ENCODE data around the gene ZBTB7B.

ZBTB7B gene

DNA sequence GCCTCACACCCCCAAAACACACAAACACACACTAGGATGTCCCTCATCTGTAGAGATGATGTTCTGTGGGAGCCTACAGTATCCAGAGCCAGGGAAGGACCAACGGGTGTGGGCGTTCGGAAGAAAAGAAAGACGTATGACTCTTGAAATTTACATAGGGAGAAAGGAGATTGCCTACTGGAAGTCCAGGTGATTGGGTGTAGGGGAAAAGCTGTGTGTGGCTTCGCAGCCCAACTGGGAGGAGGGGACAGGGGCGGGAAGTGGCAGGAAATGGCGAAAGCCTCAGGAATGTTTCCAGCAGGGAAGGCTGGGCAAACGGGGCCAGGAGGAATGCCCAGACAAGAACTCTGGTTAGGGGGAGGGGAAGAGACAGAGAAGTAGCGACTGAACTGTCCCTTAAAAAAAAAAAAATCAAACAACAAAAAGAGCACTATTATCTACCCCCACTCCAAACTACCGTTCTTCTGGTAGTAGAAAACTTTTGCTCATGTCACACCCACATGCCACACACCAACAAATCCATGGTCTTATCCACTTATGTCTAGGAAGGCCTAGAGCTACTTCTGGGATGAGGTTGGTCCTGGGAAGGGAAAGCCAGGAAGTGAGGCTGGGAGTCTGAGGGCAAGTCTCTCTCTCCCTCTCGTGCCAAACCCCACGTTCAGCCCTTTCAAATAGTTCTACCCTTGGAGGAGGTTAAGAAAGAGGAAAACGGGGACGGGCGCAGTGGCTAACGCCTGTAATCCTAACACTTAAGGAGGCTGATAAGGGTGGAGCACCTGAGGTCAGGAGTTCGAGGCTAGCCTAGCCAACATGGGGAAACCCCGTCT is 29.9 kb upstream of the ZBTB7B start:
- peak overlapping the region; percentile 88 for H3K27ac ChIP-seq (ENCODE audit: low read depth, low read length, poor library complexity, severe bottlenecking)
- H3K4me3 ChIP-seq (ENCODE audit: low read depth, low read length, poor library complexity, severe bottlenecking), result peak overlapping the region; percentile 79
- no peaks in the 10 kb centered on the region for H3F3A ChIP-seq (ENCODE audit: insufficient read depth, low read length)
- peak overlapping the region; percentile 74 for H3K4me2 ChIP-seq (ENCODE audit: low read length)
- H3K79me2 ChIP-seq (ENCODE audit: insufficient read depth, low read length), result peaks cover 28% of the 10 kb centered on the region
- peaks cover 54% of the 10 kb centered on the region for H3K4me1 ChIP-seq (ENCODE audit: insufficient read depth, low read length, severe bottlenecking)
- H3K27me3 ChIP-seq (ENCODE audit: insufficient read depth, low read length), result no peaks in the 10 kb centered on the region
- no peaks in the 10 kb centered on the region for H3K9me3 ChIP-seq (ENCODE audit: low read length)
- no peaks in the 10 kb centered on the region for H3K9me2 ChIP-seq (ENCODE audit: low read depth, low read length)
- H4K20me1 ChIP-seq (ENCODE audit: insufficient read depth, low read length), result no peaks in the 10 kb centered on the region
- H3K9ac ChIP-seq (ENCODE audit: low read length), result peak overlapping the region; percentile 17; the same call in 1 of the 2 replicates
- TF ChIP-seq, protein P1, sequence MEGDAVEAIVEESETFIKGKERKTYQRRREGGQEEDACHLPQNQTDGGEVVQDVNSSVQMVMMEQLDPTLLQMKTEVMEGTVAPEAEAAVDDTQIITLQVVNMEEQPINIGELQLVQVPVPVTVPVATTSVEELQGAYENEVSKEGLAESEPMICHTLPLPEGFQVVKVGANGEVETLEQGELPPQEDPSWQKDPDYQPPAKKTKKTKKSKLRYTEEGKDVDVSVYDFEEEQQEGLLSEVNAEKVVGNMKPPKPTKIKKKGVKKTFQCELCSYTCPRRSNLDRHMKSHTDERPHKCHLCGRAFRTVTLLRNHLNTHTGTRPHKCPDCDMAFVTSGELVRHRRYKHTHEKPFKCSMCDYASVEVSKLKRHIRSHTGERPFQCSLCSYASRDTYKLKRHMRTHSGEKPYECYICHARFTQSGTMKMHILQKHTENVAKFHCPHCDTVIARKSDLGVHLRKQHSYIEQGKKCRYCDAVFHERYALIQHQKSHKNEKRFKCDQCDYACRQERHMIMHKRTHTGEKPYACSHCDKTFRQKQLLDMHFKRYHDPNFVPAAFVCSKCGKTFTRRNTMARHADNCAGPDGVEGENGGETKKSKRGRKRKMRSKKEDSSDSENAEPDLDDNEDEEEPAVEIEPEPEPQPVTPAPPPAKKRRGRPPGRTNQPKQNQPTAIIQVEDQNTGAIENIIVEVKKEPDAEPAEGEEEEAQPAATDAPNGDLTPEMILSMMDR (IDR thresholded peaks at IDR 0.05; ENCODE audit: low read length), result no peak
- no peak for TF ChIP-seq EZH2 (IDR thresholded peaks at IDR 0.05; ENCODE audit: borderline replicate concordance, low read length)
- H3K36me3 ChIP-seq (ENCODE audit: insufficient read depth, low read length), result peaks cover 18% of the 10 kb centered on the region
- H2AFZ ChIP-seq (ENCODE audit: low read length), result no peak overlapping the region

DNA sequence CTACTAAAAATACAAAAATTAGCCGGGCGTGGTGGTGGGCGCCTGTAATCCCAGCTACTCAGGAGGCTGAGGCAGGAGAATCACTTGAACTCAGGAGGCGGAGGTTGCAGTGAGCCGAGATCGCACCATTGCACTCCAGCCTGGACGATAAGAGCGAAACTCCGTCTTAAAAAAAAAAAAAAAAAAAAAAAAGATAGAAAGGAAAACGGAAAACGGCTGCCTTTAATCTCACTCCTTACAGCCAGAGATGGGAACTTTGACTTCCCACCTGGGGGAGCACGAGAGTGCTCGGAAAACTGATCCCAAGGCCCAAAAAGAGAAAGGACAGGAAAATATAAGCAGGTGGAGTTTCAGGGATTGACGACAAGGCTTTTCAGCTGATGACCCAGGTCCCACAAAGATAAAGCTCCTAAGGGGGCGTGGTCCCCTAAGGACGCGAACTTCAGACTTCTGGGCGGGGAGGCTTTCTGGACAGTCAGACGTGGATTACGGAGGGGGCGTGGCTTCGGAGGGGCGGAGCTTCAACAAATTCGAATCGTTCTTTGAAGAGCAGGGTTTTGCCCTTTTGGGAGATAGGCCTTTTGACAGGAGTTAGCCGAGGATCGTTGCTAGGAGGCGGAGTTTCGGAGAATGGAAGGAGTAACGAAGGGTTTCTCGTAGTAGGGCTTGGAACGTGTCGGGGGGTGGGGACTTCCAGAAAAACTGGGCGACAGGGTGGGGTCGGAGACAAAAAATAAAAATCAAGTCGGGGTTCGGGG is 29.1 kb upstream of the ZBTB7B start:
- peaks cover 57% of the 10 kb centered on the region for H3K4me1 ChIP-seq (ENCODE audit: insufficient read depth, low read length, severe bottlenecking)
- H3K9me3 ChIP-seq (ENCODE audit: low read length), result no peaks in the 10 kb centered on the region
- peak overlapping the region; percentile 79 for H3K4me3 ChIP-seq (ENCODE audit: low read depth, low read length, poor library complexity, severe bottlenecking)
- H3K9ac ChIP-seq (ENCODE audit: low read length), result peak overlapping the region; percentile 82
- H4K20me1 ChIP-seq (ENCODE audit: insufficient read depth, low read length), result no peaks in the 10 kb centered on the region
- H3K36me3 ChIP-seq (ENCODE audit: insufficient read depth, low read length), result peaks cover 20% of the 10 kb centered on the region; the same call in 1 of the 2 replicates
- peak overlapping the region; percentile 88 for H3K27ac ChIP-seq (ENCODE audit: low read depth, low read length, poor library complexity, severe bottlenecking)
- 0 out of 2 replicates have a peak, but pooled peaks cover 4% of the 10 kb centered on the region for H3F3A ChIP-seq (ENCODE audit: insufficient read depth, low read length)
- H3K27me3 ChIP-seq (ENCODE audit: insufficient read depth, low read length), result no peaks in the 10 kb centered on the region
- H3K9me2 ChIP-seq (ENCODE audit: low read depth, low read length), result no peaks in the 10 kb centered on the region
- H2AFZ ChIP-seq (ENCODE audit: low read length), result no peak overlapping the region
- TF ChIP-seq EZH2 (IDR thresholded peaks at IDR 0.05; ENCODE audit: borderline replicate concordance, low read length), result no peak
- TF ChIP-seq, protein P1 (IDR thresholded peaks at IDR 0.05; ENCODE audit: low read length), result peak; percentile 15; the same call in 1 of the 2 replicates
- peaks cover 28% of the 10 kb centered on the region for H3K79me2 ChIP-seq (ENCODE audit: insufficient read depth, low read length)
- peak overlapping the region; percentile 74 for H3K4me2 ChIP-seq (ENCODE audit: low read length)

DNA sequence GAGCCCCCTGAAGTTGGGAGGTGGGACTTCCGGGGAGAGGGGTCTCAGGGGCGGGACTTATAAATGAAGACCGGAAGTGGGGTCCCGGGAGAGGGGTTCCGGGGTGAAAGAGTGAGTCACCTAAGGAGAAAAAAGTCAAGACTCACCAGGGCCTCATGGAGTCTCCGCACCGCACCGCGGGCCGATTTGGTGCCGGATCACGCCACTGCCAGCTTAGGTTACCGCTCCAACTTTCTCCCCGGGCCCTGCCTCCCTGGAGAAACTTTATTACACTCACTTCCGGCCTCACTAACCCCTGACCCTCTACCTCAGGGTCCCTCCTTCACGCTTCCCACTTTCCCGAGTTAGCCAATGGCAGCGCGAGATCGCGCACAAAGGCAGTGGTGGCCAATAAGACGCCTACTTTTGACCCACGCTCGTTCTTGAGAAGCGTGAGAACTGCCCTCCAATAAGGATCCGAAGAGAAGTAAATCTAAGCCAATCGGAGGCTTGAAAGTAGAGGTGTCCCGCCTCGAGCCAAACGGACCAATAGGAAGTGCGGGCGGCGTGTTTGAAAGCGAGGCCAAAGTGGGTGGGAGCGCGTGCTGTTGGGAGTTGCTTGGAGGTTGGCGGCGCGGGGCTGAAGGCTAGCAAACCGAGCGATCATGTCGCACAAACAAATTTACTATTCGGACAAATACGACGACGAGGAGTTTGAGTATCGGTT is 28.3 kb upstream of the ZBTB7B start, which contains the start of gene CKS1B:
Gene CKS1B (plus strand): TSS at position 580 of the 706 bp plus-strand sequence. CDS start 65 bp downstream, at position 645.
- Histone ChIP-seq H4K20me1 (ENCODE audit: insufficient read depth, low read length) (no peaks in the 10 kb centered on the region), H3F3A (ENCODE audit: insufficient read depth, low read length) (0 out of 2 replicates have a peak, but pooled peaks cover 4% of the 10 kb centered on the region), H3K4me2 (ENCODE audit: low read length) (peak within 1 kb of the TSS; percentile 91), H3K9me3 (ENCODE audit: low read length) (no peaks in the 10 kb centered on the region), H2AFZ (ENCODE audit: low read length) (no peak within 1 kb of the TSS), H3K9ac (ENCODE audit: low read length) (peak within 1 kb of the TSS; percentile 86), H3K79me2 (ENCODE audit: insufficient read depth, low read length) (peaks cover 28% of the 10 kb centered on the region), H3K9me2 (ENCODE audit: low read depth, low read length) (no peaks in the 10 kb centered on the region), H3K4me3 (ENCODE audit: low read depth, low read length, poor library complexity, severe bottlenecking) (peak within 1 kb of the TSS; percentile 79), H3K27ac (ENCODE audit: low read depth, low read length, poor library complexity, severe bottlenecking) (peak within 1 kb of the TSS; percentile 88), H3K27me3 (ENCODE audit: insufficient read depth, low read length) (no peaks in the 10 kb centered on the region), H3K36me3 (ENCODE audit: insufficient read depth, low read length) (peaks cover 21% of the 10 kb centered on the region; the same call in 1 of the 2 replicates), H3K4me1 (ENCODE audit: insufficient read depth, low read length, severe bottlenecking) (peaks cover 57% of the 10 kb centered on the region)
- TF ChIP-seq EZH2 (IDR thresholded peaks at IDR 0.05; ENCODE audit: borderline replicate concordance, low read length), result no peak
- TF ChIP-seq, protein P1 (IDR thresholded peaks at IDR 0.05; ENCODE audit: low read length), result no peak
